Activated T-cell treated with anti-CD3 and anti-CD28 coated beads, Interleukin-2, amount 50 U/mL, for 72 hours (primary cell): Measurements from ENCODE around the gene EPB41. TPM values are rescaled to one million over a fixed set of nuclear protein-coding genes. Genes with fewer than 3 reads are reported as not detected.

Source experiments
- ATAC-seq, 2 donors: fragments of 150-1000 bp; cut with Tn5 transposase; replicated peaks in 1 of 2; 2 replicates each; pipeline ENCODE4 v1.10.0; 2021; ENCODE audit warnings: moderate library complexity in 2 of 2, mild to moderate bottlenecking in 1 of 2
- DNase-seq, 2 donors: peaks; one replicate each; pipeline ENCODE4 v3.0.0; 2021 to 2022; ENCODE audit warnings: mixed read lengths in 1 of 2
- H3K27ac Mint-ChIP-seq: one replicate; pipeline ENCODE4 v1.8.0; 2022; ENCODE audit warnings: mild to moderate bottlenecking, moderate library complexity, mixed read lengths
- H3K27me3 Mint-ChIP-seq: one replicate; pipeline ENCODE4 v1.8.0; 2022; ENCODE audit warnings: low read depth, mixed read lengths
- H3K36me3 Mint-ChIP-seq, 2 donors: one replicate each; pipeline ENCODE4 v1.8.0; 2022; ENCODE audit warnings: mixed read lengths in 2 of 2, mild to moderate bottlenecking in 1 of 2; ENCODE audit not compliant: insufficient read depth in 2 of 2
- H3K4me1 Mint-ChIP-seq: one replicate; pipeline ENCODE4 v1.8.0; 2022; ENCODE audit warnings: low read depth, mixed read lengths
- H3K4me3 Mint-ChIP-seq, 2 donors: one replicate each; pipeline ENCODE4 v1.8.0; 2022; ENCODE audit warnings: mild to moderate bottlenecking in 2 of 2, mixed read lengths in 2 of 2, moderate library complexity in 2 of 2
- H3K9me3 Mint-ChIP-seq, 2 donors: one replicate each; pipeline ENCODE4 v1.8.0; 2022; ENCODE audit warnings: mixed read lengths in 2 of 2
- total RNA-seq, 2 donors: library from RNA; stranded (reverse); gene quantifications; one replicate each; pipeline ENCODE4 v1.2.3, GENCODE V29; 2022

EPB41 gene
- total RNA-seq, 2 donors from 2014 or later, result 73.3 to 109 TPM

DNA sequence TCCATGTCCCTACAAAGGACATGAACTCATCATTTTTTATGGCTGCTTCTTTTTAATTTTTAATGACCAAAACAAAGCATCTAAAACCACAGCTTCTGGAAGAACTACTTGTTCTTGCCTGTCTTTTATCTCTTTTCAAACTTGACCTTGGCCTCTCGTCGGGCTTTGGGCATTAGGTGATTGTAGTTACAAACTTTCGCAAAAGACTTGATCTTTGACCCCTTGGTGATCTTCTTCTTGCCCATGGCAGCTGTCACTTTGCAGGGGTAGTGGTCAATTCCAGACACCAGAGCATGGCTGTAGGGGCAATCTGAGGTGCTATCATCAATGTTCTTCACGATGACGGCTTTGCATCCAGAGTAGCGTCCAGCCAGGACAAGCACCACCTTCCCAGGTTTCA lies 67.8 kb downstream of the EPB41 start:
- no peaks in the 10 kb centered on the region for H3K27me3 Mint-ChIP-seq
- no peaks in the 10 kb centered on the region for H3K9me3 Mint-ChIP-seq
- no peak overlapping the region for H3K27ac Mint-ChIP-seq
- H3K36me3 Mint-ChIP-seq, result no peaks in the 10 kb centered on the region
- H3K4me3 Mint-ChIP-seq, result no peak overlapping the region
- no peak for ATAC-seq
- no peak for DNase-seq
- peaks cover 54% of the 10 kb centered on the region for H3K4me1 Mint-ChIP-seq

DNA sequence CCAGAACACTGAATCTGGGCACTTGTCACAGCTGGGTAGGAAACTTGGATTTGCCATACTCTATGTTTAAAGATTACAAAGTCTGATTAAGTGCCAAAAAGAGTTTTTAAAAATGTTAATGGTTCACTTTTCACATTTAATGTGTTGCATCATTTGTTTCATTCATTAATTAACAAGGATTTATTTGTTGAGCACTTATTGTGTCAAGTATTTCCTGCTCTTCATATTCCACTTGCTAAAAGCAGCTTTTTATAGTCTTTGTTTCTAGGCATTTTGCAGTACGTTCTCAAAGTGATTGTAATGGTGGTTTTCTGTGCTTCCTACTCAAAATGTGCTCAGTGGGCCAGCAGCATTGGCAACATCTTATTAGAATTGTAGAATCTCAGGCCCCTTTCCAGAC lies 68.7 kb downstream of the EPB41 start:
- no peak for DNase-seq
- ATAC-seq, result no peak
- Mint-ChIP-seq H3K27ac (no peak overlapping the region), H3K4me1 (peaks cover 45% of the 10 kb centered on the region), H3K27me3 (no peaks in the 10 kb centered on the region), H3K4me3 (no peak overlapping the region), H3K36me3 (no peaks in the 10 kb centered on the region), H3K9me3 (no peaks in the 10 kb centered on the region)

DNA sequence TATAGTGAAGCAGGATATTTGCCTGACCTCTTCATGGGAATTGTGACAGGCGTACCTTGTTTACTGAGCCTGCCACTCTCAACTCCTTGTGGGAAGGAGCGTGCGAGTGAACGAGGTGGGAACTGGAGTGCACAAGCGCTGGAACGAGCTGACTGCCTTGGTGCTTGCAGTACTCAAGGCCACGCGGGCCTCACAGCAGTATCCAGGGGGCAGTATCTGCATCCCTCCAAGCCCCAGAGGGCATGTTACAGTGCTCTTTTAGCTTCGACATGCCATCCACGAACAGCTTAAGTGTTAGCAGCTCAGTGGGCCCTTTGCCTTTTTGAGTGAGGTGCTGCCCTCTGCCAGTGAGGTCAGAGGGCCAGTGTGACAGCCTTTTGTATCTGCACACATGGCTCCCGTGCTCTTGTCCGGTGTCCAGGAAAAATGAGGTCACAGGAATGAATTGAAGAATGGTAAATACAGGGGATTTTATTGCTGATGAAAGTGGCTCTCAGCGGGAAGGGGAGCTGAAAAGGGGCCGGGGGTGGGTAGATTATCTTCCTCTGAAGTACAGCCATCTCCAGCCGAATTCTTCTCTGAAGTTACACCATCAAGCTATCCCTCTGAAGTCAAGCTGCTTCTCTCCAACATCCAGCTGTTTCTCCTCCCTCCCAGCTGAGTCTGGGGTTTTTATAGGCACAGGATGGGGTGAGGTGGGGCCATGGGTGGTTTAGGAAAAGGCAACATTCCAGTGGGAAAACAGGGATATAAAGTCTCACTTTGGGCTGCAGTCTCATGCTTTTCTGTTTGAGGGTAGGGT lies 69.3 kb downstream of the EPB41 start:
- peaks cover 39% of the 10 kb centered on the region for H3K4me1 Mint-ChIP-seq
- DNase-seq (no peak), ATAC-seq (no peak)
- H3K9me3 Mint-ChIP-seq, result no peaks in the 10 kb centered on the region
- no peak overlapping the region for H3K27ac Mint-ChIP-seq
- no peaks in the 10 kb centered on the region for H3K27me3 Mint-ChIP-seq
- H3K4me3 Mint-ChIP-seq, result no peak overlapping the region
- no peaks in the 10 kb centered on the region for H3K36me3 Mint-ChIP-seq

DNA sequence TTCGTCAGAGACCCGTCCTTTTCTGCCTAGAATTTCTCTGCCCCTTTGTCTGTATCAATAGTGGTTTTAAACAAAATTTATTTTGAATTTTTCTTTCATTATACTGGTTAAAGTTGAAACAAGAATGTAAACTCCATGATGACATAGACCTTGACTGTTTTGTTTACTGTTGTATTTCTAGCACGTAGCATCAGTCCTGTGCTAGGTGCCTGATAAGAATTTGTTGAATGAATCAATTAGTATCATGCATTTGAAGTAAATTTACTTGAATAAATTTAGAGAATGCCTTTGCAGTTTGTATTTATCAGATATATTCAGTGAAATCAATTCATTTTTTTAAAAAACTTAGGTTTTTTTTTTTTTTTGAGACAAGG lies 69.9 kb downstream of the EPB41 start:
- Mint-ChIP-seq H3K4me1 (peaks cover 39% of the 10 kb centered on the region), H3K36me3 (no peaks in the 10 kb centered on the region), H3K9me3 (no peaks in the 10 kb centered on the region), H3K27me3 (no peaks in the 10 kb centered on the region), H3K27ac (no peak overlapping the region), H3K4me3 (no peak overlapping the region)
- ATAC-seq, result no peak
- DNase-seq, result no peak

DNA sequence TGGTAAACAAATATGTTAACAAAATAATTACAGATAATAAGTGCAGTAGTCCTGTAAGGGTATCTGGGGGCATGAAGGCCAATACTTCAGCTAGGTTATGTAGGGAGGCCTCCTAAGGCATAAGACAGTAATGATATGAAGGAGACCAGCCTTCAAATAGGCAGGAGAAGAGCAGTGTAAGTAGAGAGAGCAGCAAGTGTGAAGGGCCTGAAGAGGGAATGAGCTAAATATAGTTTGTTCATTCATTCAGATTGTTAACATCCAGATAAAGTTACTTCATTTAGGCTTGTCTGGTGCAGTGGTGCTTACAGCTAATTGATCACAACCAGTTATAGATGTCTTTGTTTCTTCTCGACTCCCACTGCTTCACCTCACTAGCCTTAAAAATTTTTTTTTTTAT lies 71.1 kb downstream of the EPB41 start:
- H3K27me3 Mint-ChIP-seq, result no peaks in the 10 kb centered on the region
- H3K27ac Mint-ChIP-seq, result no peak overlapping the region
- no peaks in the 10 kb centered on the region for H3K36me3 Mint-ChIP-seq
- H3K9me3 Mint-ChIP-seq, result no peaks in the 10 kb centered on the region
- ATAC-seq (no peak), DNase-seq (no peak)
- H3K4me1 Mint-ChIP-seq, result peaks cover 39% of the 10 kb centered on the region
- H3K4me3 Mint-ChIP-seq, result no peak overlapping the region

DNA sequence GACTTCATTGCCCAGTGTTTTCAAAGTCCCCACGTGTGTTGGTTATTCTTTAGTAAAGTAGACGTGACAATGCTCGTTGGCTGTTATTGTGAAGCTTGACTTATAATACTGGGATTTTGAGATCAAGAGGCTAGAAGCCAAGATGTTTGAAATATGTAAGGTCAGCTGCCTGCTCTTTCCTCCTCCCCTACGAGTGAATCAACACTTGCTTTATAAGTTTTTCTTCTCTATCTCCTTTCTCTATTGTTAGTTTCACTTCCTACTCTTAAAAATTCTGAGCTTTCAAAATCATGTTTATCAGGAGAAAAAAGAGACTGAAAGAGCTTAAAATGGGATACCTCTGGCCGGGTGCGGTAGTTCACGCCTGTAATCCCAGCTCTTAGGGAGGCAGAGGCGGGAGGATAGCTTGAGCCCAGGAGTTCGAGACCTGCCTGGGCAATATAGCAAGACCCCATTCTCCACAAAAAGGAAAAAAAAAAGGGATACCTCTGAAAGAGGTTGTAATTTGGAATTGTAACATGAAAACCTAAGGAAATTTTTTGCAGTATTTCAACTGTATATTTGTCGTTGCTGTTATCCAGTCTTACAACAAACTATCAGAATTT lies 72.0 kb downstream of the EPB41 start:
- H3K36me3 Mint-ChIP-seq, result no peaks in the 10 kb centered on the region
- H3K4me1 Mint-ChIP-seq, result peaks cover 29% of the 10 kb centered on the region
- H3K27ac Mint-ChIP-seq, result peak overlapping the region; percentile 48
- H3K9me3 Mint-ChIP-seq, result no peaks in the 10 kb centered on the region
- no peak overlapping the region for H3K4me3 Mint-ChIP-seq
- ATAC-seq (no peak), DNase-seq (no peak)
- H3K27me3 Mint-ChIP-seq, result no peaks in the 10 kb centered on the region

DNA sequence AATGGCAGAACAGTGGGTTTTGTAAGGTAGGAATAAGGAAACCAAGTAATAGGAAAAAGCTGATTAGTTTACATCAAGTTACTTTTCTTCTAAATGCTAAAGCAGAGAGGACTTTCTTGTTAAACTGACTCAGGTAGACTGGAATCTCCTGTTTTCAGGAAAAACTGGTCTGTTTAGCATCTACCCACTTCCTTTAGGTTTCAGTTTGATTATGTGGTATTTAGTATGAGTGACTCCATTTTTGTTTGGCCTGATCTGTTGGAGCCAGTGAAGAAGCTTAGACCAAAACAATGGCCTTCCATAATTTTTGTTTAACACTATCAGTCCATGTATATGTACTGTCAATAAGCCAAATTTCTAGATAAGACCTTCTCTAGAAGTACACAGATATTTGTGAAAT lies 88.4 kb downstream of the EPB41 start:
- DNase-seq (no peak), ATAC-seq (no peak)
- no peaks in the 10 kb centered on the region for H3K9me3 Mint-ChIP-seq
- H3K4me3 Mint-ChIP-seq, result no peak overlapping the region
- peaks cover 1% of the 10 kb centered on the region in 2 donors for H3K36me3 Mint-ChIP-seq
- no peaks in the 10 kb centered on the region for H3K27me3 Mint-ChIP-seq
- peaks cover 26% of the 10 kb centered on the region for H3K4me1 Mint-ChIP-seq
- peak overlapping the region; percentile 39 for H3K27ac Mint-ChIP-seq

DNA sequence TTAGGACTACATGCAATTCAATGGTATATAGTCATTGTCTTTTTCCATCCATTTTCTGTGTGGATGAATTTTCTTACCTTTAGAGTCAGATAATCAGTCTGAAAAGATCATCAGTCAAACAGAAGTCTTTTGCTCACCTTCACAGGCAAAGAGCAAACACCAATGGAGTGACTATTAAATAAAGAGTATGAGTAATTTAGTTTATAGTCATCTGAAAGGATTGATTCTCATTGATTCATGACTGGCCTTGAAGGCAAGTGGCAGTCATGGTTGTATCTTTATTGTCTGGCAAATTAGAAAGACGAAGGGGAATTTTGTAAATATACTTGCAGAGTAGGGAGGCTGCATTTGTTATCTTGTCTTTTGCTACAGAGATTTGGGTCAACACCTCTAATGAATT lies 89.9 kb downstream of the EPB41 start:
- peak overlapping the region; percentile 35 for H3K27ac Mint-ChIP-seq
- H3K4me1 Mint-ChIP-seq, result peaks cover 27% of the 10 kb centered on the region
- H3K27me3 Mint-ChIP-seq, result no peaks in the 10 kb centered on the region
- no peak for DNase-seq
- peaks cover 1 to 2% of the 10 kb centered on the region in 2 donors for H3K36me3 Mint-ChIP-seq
- H3K9me3 Mint-ChIP-seq, result no peaks in the 10 kb centered on the region
- ATAC-seq, result no peak
- H3K4me3 Mint-ChIP-seq, result no peak overlapping the region

DNA sequence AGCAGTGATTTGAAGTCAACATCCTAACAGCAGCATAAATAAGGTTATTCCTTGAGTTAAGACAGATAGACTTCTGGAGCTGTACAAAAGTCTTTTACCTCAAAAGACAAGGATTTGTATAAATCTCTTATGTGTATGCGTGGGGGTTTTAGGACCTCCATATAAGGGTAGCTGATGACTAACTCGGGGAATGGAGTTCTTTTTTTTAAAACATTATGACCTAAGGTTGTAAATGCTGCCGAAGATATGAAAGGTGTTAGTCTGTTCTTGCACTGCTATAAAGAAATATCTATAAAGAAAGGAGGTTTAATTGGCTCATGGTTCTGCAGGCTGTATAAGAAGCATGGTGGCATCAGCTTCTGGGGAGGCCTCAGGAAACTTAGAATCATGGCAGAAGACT lies 90.4 kb downstream of the EPB41 start:
- ATAC-seq (no peak), DNase-seq (no peak)
- Mint-ChIP-seq H3K36me3 (peaks cover 1 to 2% of the 10 kb centered on the region in 2 donors), H3K9me3 (no peaks in the 10 kb centered on the region), H3K4me1 (peaks cover 27% of the 10 kb centered on the region), H3K27me3 (no peaks in the 10 kb centered on the region), H3K27ac (no peak overlapping the region), H3K4me3 (no peak overlapping the region)

DNA sequence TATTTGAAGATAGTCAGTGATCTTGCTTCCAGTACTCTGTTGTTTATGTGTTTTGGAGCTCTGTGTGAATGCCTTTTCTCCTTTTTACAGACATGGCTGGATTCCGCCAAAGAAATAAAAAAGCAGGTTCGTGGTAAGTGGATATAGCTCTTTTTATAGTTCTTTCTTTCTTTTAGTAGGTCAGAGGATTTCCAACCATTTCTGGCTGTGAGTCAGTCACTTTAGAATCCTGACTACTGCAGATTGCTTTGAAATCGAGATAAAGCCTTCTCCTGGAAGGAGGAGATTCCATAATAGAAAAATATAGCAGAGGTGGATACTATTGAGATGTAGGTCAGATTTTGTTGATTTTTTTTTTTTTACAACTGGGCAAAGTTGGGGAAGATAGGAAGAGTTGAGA lies 97.4 kb downstream of the EPB41 start:
- H3K36me3 Mint-ChIP-seq, result peaks cover 0 to 4% of the 10 kb centered on the region in 2 donors
- H3K9me3 Mint-ChIP-seq, result no peaks in the 10 kb centered on the region
- no peaks in the 10 kb centered on the region for H3K27me3 Mint-ChIP-seq
- H3K4me1 Mint-ChIP-seq, result peaks cover 12% of the 10 kb centered on the region
- no peak overlapping the region for H3K4me3 Mint-ChIP-seq
- H3K27ac Mint-ChIP-seq, result peak overlapping the region; percentile 55
- ATAC-seq (no peak), DNase-seq (no peak)

DNA sequence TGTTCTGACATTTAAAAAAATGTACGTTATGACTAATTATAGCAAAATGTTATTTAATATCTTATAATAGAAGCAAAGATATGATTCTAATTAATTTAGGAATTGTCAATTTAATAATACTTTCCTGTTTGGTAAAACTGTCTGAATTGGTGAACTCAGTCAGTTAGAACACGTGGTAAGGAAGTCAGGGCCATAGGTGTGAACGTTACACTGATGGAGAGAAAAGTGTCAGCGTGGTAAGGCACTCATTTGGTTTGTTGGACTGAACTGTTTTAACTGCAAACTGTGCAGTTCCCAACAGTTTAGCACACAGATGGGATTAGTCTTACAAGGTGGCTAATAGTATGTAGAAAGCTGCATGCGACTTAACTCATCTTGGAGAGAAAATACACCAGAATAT lies 102.9 kb downstream of the EPB41 start:
- Mint-ChIP-seq H3K27ac (no peak overlapping the region), H3K4me1 (no peaks in the 10 kb centered on the region), H3K36me3 (peaks cover 2% of the 10 kb centered on the region in 2 donors), H3K9me3 (no peaks in the 10 kb centered on the region), H3K27me3 (no peaks in the 10 kb centered on the region), H3K4me3 (no peak overlapping the region)
- no peak for DNase-seq
- no peak for ATAC-seq

DNA sequence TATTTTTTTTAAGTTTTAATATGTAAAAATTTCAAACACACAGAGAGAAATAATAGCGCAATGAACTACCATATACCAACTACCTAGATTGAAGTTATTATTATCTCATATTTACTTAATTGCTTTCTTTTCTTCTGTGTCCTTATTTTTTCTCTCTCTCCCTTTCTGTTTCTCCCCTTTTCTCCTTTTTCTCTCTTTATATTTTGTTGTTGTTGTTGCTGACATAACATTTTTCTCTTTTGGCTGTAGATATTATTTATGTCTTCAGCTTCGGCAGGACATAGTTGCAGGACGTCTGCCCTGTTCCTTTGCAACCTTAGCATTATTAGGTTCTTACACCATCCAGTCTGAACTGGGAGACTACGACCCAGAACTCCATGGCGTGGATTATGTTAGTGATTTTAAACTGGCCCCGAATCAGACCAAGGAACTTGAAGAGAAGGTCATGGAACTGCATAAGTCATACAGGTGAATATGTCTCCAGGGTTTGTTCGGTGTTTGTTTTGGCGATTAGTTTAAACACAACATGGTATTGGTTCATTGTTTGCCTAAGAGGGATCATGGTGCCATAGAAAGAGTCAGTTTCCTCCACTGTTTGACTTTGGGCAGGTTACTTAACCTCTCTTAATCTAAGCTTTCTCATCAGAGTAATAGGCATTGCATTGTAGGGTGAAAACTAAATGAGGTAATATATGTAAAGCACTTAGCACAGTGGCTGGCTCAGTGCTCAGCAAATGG lies 103.8 kb downstream of the EPB41 start:
- Mint-ChIP-seq H3K4me1 (no peaks in the 10 kb centered on the region), H3K27ac (peak overlapping the region; percentile 47), H3K9me3 (no peaks in the 10 kb centered on the region), H3K36me3 (peaks cover 2% of the 10 kb centered on the region in 2 donors), H3K27me3 (no peaks in the 10 kb centered on the region), H3K4me3 (no peak overlapping the region)
- DNase-seq (no peak), ATAC-seq (no peak)

DNA sequence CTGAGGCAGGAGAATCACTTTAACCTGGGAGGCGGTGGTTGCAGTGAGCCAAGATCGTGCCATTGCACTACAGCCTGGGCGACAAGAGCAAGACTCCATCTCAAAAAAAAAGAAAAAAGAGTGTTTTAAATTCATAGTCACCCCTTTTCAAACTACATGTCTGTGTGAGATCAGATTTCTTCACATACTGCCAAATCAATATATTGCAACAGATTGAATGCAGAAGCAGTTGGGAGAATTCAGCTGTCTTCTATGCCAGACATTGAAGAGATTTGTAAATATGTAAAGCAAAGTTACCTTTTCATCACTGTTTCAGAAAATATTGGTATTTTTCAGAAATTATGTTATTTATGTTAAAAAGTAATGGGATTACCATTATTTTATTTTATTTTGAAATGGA lies 108.3 kb downstream of the EPB41 start:
- Mint-ChIP-seq H3K27ac (no peak overlapping the region), H3K4me1 (no peaks in the 10 kb centered on the region), H3K27me3 (no peaks in the 10 kb centered on the region), H3K9me3 (no peaks in the 10 kb centered on the region), H3K36me3 (peaks cover 2 to 6% of the 10 kb centered on the region in 2 donors), H3K4me3 (no peak overlapping the region)
- ATAC-seq, result no peak
- DNase-seq, result no peak
